SKM-1 treated with dmso at 0.1 percent for 144 hours (cell line): ENCODE results near the gene SLC47A1.

Source experiments
- DNase-seq: peaks from one replicate; lab custom pipeline; 2025; ENCODE audit not compliant: unreplicated experiment; lab: John Stamatoyannopoulos, UW

SLC47A1 gene

DNA sequence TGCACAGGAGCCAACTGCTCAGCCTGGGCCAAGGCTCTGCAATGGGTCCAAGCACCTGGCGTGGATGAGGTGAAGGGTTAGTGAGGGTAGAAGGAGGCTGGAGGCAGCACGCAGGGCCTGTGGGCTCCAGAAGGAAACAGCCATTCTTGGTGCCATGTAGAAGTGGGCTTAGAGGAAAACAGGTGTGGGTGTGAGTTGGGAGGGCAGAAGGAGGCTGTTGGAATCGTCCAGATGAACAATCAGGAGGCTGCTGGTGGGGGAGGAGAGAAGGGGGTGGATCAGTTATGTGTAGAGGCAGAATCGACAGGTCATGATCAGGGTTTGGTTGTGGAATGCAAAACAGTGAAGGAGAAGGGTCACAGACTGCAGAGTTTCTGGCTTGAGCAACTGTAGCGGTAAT lies 63.2 kb downstream of the SLC47A1 start:
- DNase-seq, result no peak

GRCh38 chr17:19610311-19610710 lies 76.7 kb downstream of the SLC47A1 start:
- DNase-seq, result no peak

GRCh38 chr17:19610879-19611278 lies 77.2 kb downstream of the SLC47A1 start:
- DNase-seq, result no peak

- no peak for DNase-seq
Observed at GRCh38 chr17:19613979-19614378, 80.3 kb downstream of the SLC47A1 start.

GRCh38 chr17:19614900-19615299 lies 81.2 kb downstream of the SLC47A1 start:
- no peak for DNase-seq

DNA sequence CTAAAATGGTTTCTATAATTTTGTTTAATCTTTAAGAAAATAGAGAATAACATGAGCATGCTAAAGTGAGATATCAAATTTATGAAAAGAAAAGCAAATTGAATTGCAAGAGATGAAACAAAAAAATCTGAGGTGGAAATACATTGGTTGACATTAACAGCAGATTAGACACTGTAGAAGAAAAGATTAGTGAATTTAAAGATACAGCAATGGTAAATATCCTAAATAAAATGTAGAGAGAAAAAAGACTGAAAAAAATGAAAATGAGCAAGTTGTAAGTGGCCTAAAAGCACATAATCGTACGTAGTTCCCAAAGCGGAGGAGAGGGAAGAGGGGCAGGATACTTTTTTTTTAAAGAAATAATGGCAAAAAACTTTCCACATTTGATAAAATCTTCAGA lies 84.4 kb downstream of the SLC47A1 start:
- DNase-seq, result no peak

DNA sequence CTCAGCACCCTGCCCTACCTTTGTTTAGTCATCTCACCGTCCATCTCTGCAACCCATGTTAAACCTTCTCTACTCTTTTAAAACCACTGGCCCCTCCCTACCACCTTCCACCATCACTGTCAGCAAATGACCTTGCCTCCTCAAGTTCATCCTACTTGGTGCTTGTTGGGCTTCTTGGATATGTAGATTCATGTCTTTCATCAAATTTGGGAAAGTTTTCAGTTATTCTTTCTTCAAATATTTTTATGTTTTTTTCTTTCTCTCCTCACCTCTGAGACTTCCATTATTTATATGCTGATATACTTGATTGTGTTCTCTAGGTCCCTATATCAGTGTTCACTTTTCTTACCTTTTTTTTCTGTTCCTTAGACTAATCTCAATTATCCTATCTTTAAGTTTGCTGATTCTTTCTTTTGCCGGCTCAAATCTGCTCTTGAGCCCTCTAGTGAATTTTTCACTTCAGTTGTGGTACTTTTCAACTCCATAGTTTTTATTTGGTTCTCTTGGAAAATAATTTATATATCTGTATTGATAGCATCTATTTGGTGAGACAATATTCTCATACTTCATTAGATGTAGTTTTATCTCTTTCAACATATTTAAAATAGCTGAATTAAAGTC lies 86.2 kb downstream of the SLC47A1 start:
- DNase-seq, result no peak

- DNase-seq, result no peak
Observed at GRCh38 chr17:19621697-19622096, 88.0 kb downstream of the SLC47A1 start.

GRCh38 chr17:19626079-19626478 lies 92.4 kb downstream of the SLC47A1 start:
- DNase-seq, result no peak
